GM18508 (cell line): ENCODE results near the gene CPAMD8.

Source experiments
- ATAC-seq: cut with Tn5 transposase; IDR thresholded peaks from one replicate; pipeline ENCODE4 v1.9.1; 2021; ENCODE audit warnings: moderate number of reproducible peaks; ENCODE audit not compliant: insufficient read depth, unreplicated experiment

Gene CPAMD8

GRCh38 chr19:16896146-16897028, 130.2 kb downstream of the CPAMD8 start:
- no peak for ATAC-seq

- no peak for ATAC-seq
Observed at GRCh38 chr19:16895467-16896145, 131.0 kb downstream of the CPAMD8 start.

- ATAC-seq = no peak
Observed at GRCh38 chr19:16894080-16894479, 132.5 kb downstream of the CPAMD8 start.

GRCh38 chr19:16893686-16893989, 133.0 kb downstream of the CPAMD8 start:
- ATAC-seq = no peak

- no peak for ATAC-seq
Observed at GRCh38 chr19:16892868-16893685, 133.5 kb downstream of the CPAMD8 start.

- ATAC-seq = no peak
Observed at GRCh38 chr19:16892436-16892835, 134.2 kb downstream of the CPAMD8 start.

- no peak for ATAC-seq
Observed at GRCh38 chr19:16891696-16892382, 134.8 kb downstream of the CPAMD8 start.

- ATAC-seq = no peak
Observed at GRCh38 chr19:16890461-16891184, 136.0 kb downstream of the CPAMD8 start.

GRCh38 chr19:16889883-16890460, 136.6 kb downstream of the CPAMD8 start:
- ATAC-seq = no peak

- ATAC-seq = no peak
Observed at GRCh38 chr19:16889366-16889882, 137.2 kb downstream of the CPAMD8 start.

GRCh38 chr19:16888629-16889365, 137.8 kb downstream of the CPAMD8 start, which contains the start of gene F2RL3:
Gene F2RL3 (plus strand): TSS chr19:16888999. CDS start chr19:16889190, 191 bp downstream.
- ATAC-seq = no peak

- no peak for ATAC-seq
Observed at GRCh38 chr19:16887353-16888265, 139.0 kb downstream of the CPAMD8 start.

- no peak for ATAC-seq
Observed at GRCh38 chr19:16886305-16886880, 140.2 kb downstream of the CPAMD8 start.

- ATAC-seq = no peak
Observed at GRCh38 chr19:16885166-16885565, 141.4 kb downstream of the CPAMD8 start.

- no peak for ATAC-seq
Observed at GRCh38 chr19:16883522-16883921, 143.1 kb downstream of the CPAMD8 start.

GRCh38 chr19:16882146-16882545, 144.5 kb downstream of the CPAMD8 start:
- ATAC-seq = no peak
